AG09309 (cell line): ENCODE data around the gene KRT35.

Source experiments
- DNase-seq: peaks from one replicate; pipeline ENCODE4 v3.0.0-alpha.2; 2010; ENCODE audit warnings: low read depth
- H3K4me3 ChIP-seq: 2 replicates; pipeline ENCODE4 v1.5.1; 2011; ENCODE audit warnings: mild to moderate bottlenecking, low read depth, low read length, moderate library complexity; ENCODE audit not compliant: control insufficient read depth
- TF ChIP-seq, protein P1 (sequence below): IDR thresholded peaks from 2 replicates; pipeline ENCODE4 v1.5.1; 2011; ENCODE audit warnings: mild to moderate bottlenecking, low read depth, low read length, inconsistent platforms; ENCODE audit not compliant: insufficient read depth, control insufficient read depth; ENCODE audit errors: missing control alignments

Gene KRT35

DNA sequence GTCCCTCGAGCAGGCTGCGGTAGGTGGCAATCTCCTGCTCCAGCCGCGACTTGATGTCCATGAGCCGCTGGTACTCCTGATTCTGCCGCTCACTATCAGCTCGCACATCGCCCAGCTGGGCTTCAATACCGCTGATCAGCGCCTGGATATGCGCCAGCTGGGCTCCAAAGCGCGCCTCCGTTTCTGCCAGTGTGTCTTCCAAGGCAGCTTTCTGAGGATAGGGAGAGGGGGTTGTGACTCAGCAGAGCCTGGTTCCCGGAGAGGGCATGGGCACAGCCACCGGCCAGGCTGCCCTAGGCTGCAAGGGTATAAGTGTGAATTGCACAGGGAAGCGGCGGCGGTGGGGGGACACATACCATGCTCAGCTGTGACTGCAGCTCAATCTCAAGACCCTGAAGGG is 42.8 kb upstream of the KRT35 start:
- no peak for DNase-seq
- TF ChIP-seq, protein P1, sequence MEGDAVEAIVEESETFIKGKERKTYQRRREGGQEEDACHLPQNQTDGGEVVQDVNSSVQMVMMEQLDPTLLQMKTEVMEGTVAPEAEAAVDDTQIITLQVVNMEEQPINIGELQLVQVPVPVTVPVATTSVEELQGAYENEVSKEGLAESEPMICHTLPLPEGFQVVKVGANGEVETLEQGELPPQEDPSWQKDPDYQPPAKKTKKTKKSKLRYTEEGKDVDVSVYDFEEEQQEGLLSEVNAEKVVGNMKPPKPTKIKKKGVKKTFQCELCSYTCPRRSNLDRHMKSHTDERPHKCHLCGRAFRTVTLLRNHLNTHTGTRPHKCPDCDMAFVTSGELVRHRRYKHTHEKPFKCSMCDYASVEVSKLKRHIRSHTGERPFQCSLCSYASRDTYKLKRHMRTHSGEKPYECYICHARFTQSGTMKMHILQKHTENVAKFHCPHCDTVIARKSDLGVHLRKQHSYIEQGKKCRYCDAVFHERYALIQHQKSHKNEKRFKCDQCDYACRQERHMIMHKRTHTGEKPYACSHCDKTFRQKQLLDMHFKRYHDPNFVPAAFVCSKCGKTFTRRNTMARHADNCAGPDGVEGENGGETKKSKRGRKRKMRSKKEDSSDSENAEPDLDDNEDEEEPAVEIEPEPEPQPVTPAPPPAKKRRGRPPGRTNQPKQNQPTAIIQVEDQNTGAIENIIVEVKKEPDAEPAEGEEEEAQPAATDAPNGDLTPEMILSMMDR, result no peak
- H3K4me3 ChIP-seq, result no peak overlapping the region

DNA sequence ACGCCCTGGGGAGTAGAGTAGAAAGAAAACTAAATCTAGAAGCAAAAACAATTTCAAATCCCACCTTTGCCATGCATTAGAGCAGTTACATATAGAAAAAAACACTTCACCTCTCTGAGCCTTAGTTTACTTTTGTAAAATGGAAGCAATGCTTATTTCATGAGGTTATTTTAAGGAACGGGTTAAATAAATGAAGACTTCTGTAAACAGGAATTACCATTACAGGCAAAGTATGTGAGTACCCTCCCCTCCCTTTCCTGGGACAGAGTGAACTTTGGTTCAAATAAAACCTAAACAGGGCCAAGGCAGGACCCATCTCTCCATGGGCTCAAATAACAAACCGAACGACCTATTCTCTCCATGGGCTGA is 42.3 kb upstream of the KRT35 start:
- TF ChIP-seq, protein P1, result no peak
- H3K4me3 ChIP-seq, result no peak overlapping the region

DNA sequence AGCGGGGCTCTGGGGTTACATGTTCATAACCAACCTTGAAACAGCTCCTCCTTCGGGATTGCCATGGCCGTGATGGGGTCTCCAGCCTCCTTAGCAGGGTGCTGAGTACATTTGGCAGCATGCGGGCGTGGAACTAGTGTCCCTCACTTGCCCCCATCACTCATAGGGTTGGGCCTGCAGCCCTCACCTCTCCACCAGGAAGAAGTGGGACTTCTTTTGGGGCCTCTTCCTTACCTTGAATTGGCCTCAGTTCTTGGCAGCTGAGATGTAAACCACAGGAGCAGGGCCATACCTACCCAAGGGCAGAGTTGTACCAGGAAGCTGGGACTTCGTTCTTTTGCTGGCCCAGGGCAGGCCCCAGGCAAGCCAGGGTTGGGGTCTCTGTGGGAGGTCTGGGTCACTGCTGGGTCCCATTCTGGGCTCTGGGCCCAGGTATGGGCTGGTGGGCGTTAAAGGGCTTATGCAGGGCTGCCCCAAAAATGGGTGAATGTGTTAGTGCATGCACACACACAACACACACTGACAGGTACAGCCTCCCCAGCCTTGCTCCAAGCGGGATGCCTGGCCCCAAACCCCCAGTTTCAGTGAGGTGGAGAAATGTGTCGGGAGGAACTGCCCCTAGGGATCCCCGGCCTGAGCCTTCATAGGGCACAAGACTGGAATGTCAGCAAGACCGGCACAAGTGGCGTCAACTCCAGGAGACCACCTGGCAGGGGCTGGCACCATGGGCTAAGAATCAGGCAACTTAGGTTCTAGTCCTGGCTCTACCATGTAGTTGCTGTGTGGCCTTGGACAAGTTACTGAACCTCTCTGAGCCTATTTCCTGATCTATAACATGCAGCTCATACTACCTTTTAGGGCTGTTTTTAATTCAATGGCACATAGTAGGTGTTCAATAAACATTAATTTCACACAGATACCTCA is 41.6 kb upstream of the KRT35 start:
- TF ChIP-seq, protein P1, result no peak
- no peak for DNase-seq
- no peak overlapping the region for H3K4me3 ChIP-seq

More for the DNA sequence above, 42.3 kb upstream of the KRT35 start:
- DNase-seq, result no peak

DNA sequence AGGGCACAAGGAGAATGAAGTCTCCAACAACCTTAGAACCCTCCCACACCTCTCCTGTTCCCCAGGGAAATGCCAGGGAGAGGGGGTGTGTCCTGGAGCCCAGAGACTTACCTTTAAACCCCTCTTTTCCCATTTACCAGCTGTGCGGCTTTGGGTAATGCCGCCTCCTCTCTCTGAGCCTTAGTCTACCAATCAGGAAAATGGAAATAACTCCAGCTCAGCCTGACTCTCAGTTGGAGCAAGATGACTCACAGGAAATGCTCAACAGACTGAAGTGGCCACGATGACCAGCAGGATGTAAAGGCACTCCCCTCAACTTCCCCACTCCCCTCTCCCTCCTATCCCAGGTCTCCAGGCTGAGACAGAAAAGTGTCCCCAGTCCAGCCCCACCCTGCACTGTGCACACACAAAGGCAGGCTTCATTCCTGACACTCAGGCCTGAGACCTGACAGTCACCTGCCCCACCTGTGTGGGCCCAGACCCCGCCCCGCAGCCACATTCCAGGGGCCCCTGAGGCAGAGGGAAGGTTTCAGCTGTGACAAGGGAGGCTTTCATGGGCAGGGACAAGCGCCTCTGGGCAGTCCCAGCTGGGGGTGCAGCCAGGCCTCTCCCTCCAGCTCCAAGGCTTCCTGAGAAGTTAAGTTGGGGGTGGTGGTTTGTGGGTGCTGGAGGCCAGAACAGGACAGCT is 40.8 kb upstream of the KRT35 start:
- H3K4me3 ChIP-seq, result no peak overlapping the region
- DNase-seq, result peak; percentile 44
- TF ChIP-seq, protein P1, result peak; percentile 19

DNA sequence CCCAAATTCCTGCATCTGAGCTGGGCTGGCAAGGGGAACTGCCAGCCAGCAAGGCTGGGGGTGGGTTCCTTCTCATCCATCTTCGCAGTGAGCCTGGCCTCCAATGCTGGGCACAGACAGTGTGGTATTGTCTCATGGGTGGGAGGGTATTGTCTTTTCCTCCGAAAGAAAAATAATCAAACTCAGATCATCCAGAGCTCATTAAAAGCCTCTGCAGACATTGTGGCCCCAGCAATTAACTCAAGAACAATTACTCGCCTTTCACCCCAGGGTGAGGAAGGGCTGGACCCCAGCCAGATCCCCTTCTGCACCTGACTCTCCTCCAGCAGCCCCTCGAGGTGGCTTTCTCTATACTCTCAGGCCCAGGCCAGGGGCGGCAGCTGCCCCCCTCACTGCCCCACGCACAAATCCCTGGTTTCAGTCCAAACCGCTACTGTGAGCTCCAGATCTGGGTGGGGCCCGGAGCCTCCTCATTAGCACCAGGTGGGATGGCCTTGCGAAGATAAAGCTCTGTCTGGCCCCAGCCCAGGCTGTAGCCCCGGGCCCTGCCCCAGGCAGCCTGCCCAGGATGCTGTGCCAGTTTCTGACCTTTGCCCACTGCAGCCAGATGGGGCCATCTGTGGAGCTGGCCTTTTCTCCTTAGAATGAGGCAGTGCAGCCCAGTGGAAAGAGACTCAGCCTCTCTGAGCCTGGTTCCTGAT is 40.0 kb upstream of the KRT35 start:
- TF ChIP-seq, protein P1, result no peak
- DNase-seq, result no peak
- no peak overlapping the region for H3K4me3 ChIP-seq

DNA sequence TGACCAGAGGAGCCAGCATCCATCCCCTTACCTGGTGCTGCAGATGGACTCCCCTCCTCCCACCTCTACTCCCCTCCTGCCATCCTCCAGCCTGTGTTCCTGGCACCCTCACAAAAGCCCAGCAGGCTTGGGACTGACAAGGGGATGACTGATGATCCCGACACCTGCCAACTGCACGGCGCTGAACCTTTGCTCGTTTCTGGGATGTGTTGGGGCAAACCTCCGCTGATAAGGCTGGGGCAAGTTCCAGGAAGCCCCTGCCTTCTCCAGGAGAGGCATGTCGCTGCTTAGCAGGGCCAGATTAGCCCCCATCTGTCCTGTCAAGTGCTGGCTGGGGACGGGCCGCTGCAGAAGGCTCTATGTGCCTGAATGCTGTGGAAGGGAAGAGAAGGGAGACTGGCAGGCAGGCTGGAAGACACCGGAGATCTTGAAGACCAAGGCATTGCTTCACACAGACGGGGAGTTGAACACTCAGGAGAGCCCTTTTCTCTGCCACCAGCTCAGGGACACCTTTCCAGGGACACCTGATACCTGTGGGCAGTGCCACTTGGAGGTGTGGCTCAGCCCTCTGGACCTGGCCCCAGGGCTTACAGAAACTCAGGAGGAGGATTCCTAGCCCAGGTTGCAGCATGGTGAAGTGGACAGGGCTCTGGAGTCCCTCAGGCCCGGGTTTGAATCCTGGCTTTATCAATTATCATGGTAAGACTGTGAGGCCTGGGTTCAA is 38.7 kb upstream of the KRT35 start:
- no peak overlapping the region for H3K4me3 ChIP-seq
- DNase-seq, result no peak
- TF ChIP-seq, protein P1, result no peak
